ENCODE measurements around the gene WWTR1. TPM values are rescaled to one million over a fixed set of nuclear protein-coding genes. Genes with fewer than 3 reads are reported as not detected.

WWTR1 gene
- 102 TPM for polyA plus RNA-seq (ENCODE audit: insufficient read length)
- long read RNA-seq, donor 1, transcript WWTR1-201 (7 exons, 2,103 nt) = major isoform, 24 of 90 reads
- long read RNA-seq, donor 1, partial matches to known transcripts = 61 of 90 reads
- long read RNA-seq, donor 1, other reads (novel, unspliced or antisense) = 0 of 90 reads
- long read RNA-seq, donor 2, transcript WWTR1-201 (7 exons, 2,103 nt) = major isoform, 10 of 80 reads
- long read RNA-seq, donor 2, partial matches to known transcripts = 68 of 80 reads
- long read RNA-seq, donor 2, other reads (novel, unspliced or antisense) = 0 of 80 reads
- long read RNA-seq, donor 3, transcript WWTR1-201 (7 exons, 2,103 nt) = major isoform, 10 of 23 reads
- long read RNA-seq, donor 3, partial matches to known transcripts = 12 of 23 reads
- long read RNA-seq, donor 3, other reads (novel, unspliced or antisense) = 0 of 23 reads
- long read RNA-seq, donor 4 = 0 reads
- long read RNA-seq, donor 5, transcript WWTR1-201 (7 exons, 2,103 nt) = major isoform, 9 of 16 reads
- long read RNA-seq, donor 5, partial matches to known transcripts = 5 of 16 reads
- long read RNA-seq, donor 5, other reads (novel, unspliced or antisense) = 0 of 16 reads
- long read RNA-seq, donor 6, transcript WWTR1-201 (7 exons, 2,103 nt) = major isoform, 12 of 40 reads
- long read RNA-seq, donor 6, partial matches to known transcripts = 25 of 40 reads
- long read RNA-seq, donor 6, other reads (novel, unspliced or antisense) = 0 of 40 reads
- long read RNA-seq, donor 7, transcript WWTR1-201 (7 exons, 2,103 nt) = major isoform, 11 of 42 reads
- long read RNA-seq, donor 7, partial matches to known transcripts = 30 of 42 reads
- long read RNA-seq, donor 7, other reads (novel, unspliced or antisense) = 0 of 42 reads
- long read RNA-seq, donor 8, transcript WWTR1-201 (7 exons, 2,103 nt) = major isoform, 9 of 9 reads
- long read RNA-seq, donor 8, partial matches to known transcripts = 0 of 9 reads
- long read RNA-seq, donor 8, other reads (novel, unspliced or antisense) = 0 of 9 reads

GRCh38 chr3:149657926-149658743, at the start of gene WWTR1:
Gene WWTR1 (minus strand): TSS chr3:149658025. CDS start chr3:149657306, 719 bp downstream.
- peak; percentile 96 for DNase-seq

GRCh38 chr3:149706905-149707304, 49.1 kb upstream of the WWTR1 start:
- peak; percentile 31 for DNase-seq

GRCh38 chr3:149705416-149705815, 47.6 kb upstream of the WWTR1 start:
- DNase-seq = no peak

- no peak for DNase-seq
These were observed 45.6 kb upstream of the WWTR1 start for GRCh38 chr3:149703466-149703865.

- DNase-seq = no peak
These were observed 45.0 kb upstream of the WWTR1 start for GRCh38 chr3:149702691-149703441.

DNA sequence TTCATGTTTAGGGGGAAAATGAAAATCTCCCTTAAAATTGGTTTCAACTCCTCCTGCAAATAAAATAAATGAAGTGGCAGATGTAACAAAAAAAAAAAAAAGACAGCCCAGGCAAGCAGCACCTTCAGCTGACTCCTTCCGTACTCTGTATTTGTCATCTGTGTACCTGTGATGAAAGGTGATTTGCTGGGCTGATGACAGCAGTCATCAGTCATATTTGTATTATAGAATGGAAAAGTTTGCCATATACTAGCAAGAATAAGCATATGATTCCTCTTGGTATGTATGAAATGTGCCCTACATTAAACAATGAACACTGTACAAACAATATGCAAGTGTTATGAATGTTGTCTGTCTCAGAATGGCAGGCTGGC, 44.1 kb upstream of the WWTR1 start:
- DNase-seq = no peak

DNA sequence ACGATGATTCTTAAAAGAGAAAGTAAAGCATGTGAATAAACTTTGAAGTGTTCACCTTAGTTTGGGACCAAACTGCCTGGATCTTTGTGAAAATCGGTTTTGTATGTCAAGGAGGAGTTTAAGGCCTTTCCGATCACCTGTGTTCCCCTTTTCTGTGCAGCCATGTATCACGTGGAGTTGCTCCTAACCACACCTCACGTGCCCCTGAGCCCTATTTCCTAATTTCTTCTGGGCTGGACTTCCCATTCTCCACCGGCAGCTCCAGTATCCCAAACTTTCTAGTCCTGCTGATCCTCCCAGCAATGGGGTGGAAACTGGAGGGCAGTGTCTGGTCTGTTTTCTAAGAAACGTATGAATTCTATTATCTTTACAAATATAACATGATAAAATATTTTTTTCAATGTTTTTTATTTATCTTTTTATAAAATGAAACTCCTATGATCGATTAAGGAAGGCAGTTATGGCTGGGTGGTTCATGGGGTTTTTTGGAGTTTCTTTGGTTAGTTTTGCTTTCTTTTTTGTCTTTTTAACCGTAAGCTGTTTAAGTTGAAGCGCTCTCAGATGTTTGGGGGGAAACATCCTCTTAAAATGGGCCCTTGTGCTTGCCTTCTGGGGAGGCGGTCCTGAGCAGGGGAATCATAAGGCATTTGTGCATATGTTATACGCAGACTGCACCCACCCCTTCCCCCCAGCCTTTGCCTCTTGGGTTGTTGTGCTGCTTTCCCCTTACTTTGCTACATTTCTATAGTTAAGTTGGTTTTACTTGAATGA, 43.6 kb upstream of the WWTR1 start:
- DNase-seq = no peak

DNA sequence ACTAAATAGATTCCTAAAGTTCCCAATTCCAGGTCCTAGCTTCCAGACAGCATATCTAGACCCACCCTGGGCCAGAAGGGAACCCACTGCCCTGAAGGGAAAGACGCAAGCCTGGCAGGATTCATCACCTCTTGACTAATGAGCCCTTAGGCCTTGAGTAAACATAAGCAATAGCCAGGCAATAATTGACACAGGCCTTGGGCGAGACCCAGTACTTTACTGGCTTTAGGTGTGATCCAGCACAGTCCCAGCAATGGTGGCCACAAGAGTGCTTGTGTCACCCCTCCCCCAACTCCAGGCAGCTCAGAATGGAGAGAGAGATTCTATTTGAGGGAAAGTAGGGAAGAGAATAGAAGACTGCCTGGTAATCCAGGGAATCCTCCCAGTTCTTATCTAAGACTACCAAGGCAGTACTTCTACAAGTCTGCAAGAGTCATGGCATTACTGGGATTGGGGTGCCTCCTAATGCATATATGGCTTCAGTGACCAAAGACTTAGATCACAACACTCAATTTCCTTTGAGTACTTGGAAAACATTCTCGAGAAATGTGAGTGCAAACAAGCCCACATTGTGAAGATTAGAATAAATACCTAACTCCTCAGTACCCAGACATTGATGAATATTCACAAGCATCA, 30.4 kb upstream of the WWTR1 start:
- DNase-seq = no peak

DNA sequence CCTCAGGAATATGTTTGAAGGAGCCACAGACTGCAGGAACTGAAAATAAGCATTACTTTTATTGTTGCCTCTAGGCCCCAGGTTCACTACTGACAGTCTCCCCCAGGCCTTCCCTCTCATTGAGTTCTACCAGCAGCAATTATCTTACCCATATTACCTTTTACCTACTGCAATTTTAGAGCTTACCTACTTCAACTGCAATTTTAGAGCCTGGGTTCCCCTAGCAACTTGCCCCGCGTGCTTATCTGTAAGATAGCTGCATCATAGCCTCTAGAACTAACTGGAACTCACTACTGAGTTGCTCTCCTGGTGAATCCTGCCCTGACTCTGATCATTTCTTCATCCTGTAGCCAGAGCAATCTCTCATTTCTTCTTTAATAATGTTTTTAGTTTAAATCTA, 29.2 kb upstream of the WWTR1 start:
- DNase-seq = no peak

DNA sequence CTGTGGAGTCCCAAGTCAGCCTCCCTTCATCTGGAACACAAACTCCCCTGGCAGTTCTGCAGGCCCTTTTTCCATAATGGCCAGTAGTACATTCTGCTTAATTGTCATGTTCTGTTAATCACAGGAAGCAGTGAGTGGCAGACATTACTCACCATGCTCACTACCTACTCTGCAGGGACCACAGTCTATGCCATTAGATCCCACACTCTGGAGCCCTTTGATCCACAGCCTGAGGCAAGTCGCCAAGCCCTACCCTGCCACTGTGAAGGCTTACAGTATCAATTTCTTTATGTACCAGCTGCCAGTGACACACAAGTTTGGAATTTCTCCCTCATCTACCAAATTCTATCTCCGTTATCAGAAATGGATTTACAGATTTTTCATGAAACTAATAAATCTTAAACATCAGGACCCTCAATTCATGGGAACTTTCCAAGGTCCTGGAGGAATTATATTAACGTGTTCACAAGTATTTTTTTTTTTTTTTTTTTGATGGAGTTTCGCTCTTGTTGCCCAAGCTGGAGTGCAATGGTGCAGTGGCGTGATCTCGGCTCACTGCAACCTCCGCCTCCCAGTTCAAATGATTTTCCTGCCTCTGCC, 20.6 kb upstream of the WWTR1 start:
- no peak for DNase-seq

DNA sequence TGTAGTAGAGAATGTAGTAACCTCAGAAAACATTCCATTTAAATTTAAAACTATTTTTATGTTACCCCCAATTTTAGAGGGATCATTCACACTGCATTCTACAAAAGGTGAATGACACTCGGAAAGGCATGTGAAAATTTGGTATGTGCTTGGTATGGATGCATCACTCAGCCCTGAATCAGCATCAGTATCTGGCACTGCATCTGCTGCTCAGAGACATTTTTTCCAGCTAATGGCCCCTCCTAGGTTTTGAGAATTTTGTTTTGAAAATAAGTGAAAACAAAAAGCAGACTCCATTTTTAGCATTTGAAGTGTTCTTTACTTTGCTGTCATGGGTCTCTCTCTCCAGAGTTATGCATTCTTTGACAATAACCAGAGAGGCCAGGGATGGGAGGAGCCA, 15.6 kb upstream of the WWTR1 start:
- DNase-seq = no peak

- no peak for DNase-seq
These were observed 13.1 kb upstream of the WWTR1 start for GRCh38 chr3:149670742-149671492.

DNA sequence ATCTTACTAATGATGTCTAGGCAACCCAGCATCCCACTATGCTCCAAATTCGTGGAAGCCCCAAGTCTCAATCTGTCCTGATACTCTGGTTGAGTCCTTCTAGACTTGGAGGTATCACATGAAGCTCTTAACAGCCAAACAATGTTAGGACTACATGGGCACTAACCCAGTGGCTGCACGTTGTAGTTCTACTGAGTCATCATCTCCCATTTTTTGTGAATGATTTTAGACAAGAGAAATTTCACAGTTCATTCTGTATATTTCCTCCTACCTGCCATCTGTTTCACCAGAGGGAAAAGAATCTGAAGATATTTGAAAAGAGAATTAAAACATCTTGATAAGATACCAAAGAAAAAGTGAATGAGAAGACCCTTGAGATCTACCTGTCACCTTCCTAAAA, 9.8 kb upstream of the WWTR1 start:
- no peak for DNase-seq

DNA sequence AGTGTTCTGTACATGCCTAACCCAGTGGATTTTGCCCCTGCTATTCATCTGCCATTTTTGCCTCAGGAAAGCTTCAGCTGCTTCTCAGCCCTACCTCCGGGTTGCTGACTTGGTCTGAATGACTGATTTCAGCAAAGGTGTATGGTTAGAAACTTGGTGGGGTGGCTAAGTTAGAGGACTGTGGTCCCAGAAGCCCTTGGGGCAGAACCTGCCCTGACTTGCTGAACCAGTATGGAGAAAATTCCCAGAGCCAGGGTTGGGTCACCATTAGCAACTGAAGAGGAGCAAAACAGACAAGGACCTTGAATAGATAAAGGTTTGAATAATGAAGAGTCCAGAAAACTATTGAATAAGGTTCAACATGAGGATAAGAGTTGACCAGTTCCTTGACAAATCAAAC, 6.1 kb upstream of the WWTR1 start:
- no peak for DNase-seq

DNA sequence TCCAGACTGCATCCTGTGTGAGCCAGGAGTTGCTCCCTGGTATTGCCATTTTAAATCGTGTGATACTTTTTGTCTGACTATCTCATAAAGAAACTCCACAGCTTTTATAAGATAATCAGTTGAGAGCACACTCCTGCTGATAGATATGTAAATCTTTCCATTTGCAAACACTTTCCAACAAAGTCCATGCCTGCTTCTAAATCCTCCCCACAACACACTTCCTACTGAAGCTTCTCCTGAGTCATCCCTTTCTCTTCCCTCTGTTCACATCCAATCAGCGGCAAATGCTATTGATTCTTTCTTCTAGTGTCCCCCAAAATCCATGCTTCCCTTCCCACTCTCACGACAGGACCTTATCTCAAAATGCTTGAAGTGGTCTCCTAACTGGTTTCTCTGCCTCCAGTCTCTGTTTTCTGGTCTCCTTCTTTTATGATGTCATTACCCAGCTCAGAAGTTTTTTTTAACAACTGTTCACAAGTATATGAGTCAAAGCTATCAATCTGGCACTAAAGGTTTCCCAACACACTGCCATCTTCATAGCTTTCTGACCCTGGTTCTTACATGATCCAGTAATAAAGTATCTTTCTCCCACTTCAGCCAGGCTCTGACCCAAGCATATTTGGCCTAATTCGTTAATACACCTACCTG, 4.5 kb upstream of the WWTR1 start:
- no peak for DNase-seq

DNA sequence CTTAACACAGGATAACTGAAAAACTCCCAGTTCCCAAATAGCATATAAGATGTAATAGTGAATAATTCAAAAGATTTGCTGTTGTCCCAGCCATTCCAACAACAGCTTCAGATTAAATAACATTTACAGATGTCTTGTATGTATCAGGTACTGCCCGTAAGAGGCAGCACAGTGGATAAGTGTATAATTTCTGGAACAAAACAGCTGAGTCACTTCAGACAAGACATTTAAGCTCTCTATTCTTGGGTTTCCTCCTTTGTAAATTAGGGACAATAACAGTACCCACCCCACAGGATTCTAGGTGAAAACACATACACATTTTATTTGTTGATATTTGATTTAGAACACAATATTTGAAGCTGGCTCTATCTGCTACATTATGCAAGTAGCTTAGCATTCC, 2.6 kb upstream of the WWTR1 start:
- DNase-seq = no peak

DNA sequence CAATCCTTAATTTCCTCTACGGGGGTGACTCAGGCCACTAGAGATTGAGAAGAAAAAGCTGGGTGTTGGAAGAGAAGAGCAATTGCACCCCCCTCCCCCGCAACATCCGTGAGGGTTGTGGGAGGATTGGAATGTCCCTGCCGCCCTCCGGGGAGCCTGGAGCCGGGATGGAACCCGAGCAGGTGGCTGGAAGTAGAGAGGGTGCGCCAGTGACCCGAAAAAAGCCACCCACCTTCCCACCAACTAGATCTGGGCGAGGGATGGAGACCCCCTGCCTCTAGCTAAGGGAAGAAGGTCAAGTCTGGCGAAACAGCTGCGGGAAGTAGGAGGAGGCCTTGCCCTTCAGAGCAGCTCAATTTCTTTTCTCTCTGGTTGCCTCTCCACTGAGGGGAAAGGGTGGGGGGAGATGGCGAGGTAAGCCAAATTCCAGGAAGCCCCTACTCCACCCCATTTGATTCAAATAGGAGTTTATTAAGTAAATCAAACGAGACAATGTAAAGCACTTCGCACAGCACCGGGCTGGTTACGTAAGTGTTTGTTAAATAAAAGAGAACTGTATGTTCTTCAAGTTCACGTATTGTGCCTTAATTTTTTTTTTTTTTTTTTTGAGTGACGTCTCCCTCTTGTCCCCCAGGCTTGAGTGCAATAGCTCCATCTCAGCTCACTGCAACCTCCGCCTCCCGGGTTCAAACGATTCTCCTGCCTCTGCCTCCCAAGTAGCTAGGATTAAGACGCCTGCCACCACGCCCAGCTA, 1.1 kb upstream of the WWTR1 start:
- DNase-seq = peak; percentile 81

Data from left kidney (tissue), 8 donors.